ENCODE measurements around the gene GABRA5.

DNA sequence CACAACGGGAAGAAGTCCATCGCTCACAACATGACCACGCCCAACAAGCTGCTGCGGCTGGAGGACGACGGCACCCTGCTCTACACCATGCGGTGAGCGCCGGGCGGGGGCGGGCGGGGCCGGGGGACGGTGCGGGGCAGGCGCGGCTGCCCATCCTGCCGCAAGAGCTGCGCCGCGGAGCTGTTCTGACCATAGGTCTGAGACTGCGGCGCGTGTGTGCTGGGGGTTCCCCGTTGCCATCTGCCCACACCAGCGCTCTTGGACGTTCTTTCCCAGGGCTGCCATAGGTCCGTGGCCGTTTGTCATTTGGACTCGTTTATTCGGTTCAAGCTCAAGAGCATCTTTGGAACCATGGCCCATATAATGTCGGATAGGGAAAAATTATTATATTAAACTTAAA is 16.6 kb downstream of the GABRA5 start:
- TF ChIP-seq, protein P1, sequence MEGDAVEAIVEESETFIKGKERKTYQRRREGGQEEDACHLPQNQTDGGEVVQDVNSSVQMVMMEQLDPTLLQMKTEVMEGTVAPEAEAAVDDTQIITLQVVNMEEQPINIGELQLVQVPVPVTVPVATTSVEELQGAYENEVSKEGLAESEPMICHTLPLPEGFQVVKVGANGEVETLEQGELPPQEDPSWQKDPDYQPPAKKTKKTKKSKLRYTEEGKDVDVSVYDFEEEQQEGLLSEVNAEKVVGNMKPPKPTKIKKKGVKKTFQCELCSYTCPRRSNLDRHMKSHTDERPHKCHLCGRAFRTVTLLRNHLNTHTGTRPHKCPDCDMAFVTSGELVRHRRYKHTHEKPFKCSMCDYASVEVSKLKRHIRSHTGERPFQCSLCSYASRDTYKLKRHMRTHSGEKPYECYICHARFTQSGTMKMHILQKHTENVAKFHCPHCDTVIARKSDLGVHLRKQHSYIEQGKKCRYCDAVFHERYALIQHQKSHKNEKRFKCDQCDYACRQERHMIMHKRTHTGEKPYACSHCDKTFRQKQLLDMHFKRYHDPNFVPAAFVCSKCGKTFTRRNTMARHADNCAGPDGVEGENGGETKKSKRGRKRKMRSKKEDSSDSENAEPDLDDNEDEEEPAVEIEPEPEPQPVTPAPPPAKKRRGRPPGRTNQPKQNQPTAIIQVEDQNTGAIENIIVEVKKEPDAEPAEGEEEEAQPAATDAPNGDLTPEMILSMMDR (conservative IDR thresholded peaks at IDR 0.05) = no peak
- no peak for TF ChIP-seq EZH2 (IDR thresholded peaks at IDR 0.05; ENCODE audit: low read depth)
